Activated T-helper 2 cell treated with anti-CD3 and anti-CD28 coated beads, Interferon-gamma antibody, Interleukin-2, Interleukin-4, amounts not matched to agents 10 μg/mL and 5 μg/mL and 100 μg/mL, durations not matched to agents 14 hours and 24 hours and 36 hours (primary cell): Measurements from ENCODE around the gene PNMA8B. TPM values are rescaled to one million over a fixed set of nuclear protein-coding genes. Genes with fewer than 3 reads are reported as not detected.
"Not testable (repeated sequence)": the region's sequence is repeated elsewhere in the genome, so short reads cannot be mapped to it uniquely, and the experiment has no call there.

Source experiments
- DNase-seq: peaks from one replicate; pipeline ENCODE4 v3.0.0; 2021; ENCODE audit warnings: low spot score
- H3K27ac Mint-ChIP-seq: one replicate; pipeline ENCODE4 v1.8.0; 2021; ENCODE audit warnings: mixed read lengths
- H3K27me3 Mint-ChIP-seq: one replicate; pipeline ENCODE4 v1.8.0; 2021; ENCODE audit warnings: low read depth, mixed read lengths
- H3K36me3 Mint-ChIP-seq: one replicate; pipeline ENCODE4 v1.8.0; 2021; ENCODE audit warnings: low read depth, mixed read lengths
- H3K4me1 Mint-ChIP-seq: one replicate; pipeline ENCODE4 v1.8.0; 2021; ENCODE audit warnings: low read depth, mixed read lengths
- H3K4me3 Mint-ChIP-seq: one replicate; pipeline ENCODE4 v1.8.0; 2021; ENCODE audit warnings: low read depth, mild to moderate bottlenecking, moderate library complexity, mixed read lengths
- H3K9me3 Mint-ChIP-seq: one replicate; pipeline ENCODE4 v1.8.0; 2021; ENCODE audit warnings: mixed read lengths
- intact Hi-C: fragments of 100-400 bp; cut with micrococcal nuclease; formaldehyde crosslinking; loops from one replicate; pipeline ENCODE4 v1.15.1; 2023
- total RNA-seq: library from RNA; stranded (reverse); gene quantifications from 2 replicates; pipeline ENCODE4 v1.2.3, GENCODE V29; 2022

PNMA8B gene
- total RNA-seq, 1 donor from 2014 or later = not detected

DNA sequence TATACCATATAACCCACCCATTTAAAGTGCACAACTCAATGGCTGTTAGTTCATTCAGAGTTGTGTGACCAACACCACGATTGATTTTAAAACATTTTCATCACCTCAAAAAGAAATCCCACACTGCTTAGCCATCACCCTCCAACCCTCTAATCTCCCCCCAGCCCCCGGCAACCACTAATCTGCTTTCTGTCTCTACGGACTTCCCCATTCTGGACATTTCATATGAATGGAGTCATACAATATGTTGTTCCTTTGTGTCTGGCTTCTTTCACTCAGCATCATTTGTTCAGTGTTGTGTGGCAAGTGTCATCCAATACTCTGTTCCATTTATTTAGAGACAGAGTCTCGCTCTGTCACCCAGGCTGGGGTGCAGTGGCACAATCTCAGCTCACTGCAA lies 4.0 kb upstream of the PNMA8B start:
- Mint-ChIP-seq H3K27ac (no peak overlapping the region), H3K27me3 (peaks cover 45% of the 10 kb centered on the region), H3K4me1 (no peaks in the 10 kb centered on the region), H3K4me3 (no peak overlapping the region), H3K36me3 (no peaks in the 10 kb centered on the region), H3K9me3 (no peaks in the 10 kb centered on the region)
- intact Hi-C loops = no loop called here
- DNase-seq = no peak

- no peak overlapping the region for H3K27ac Mint-ChIP-seq
- DNase-seq = no peak
- intact Hi-C loops = no loop called here
- no peak overlapping the region for H3K4me3 Mint-ChIP-seq
- H3K9me3 Mint-ChIP-seq = no peaks in the 10 kb centered on the region
- no peaks in the 10 kb centered on the region for H3K36me3 Mint-ChIP-seq
- peaks cover 2% of the 10 kb centered on the region for H3K4me1 Mint-ChIP-seq
- H3K27me3 Mint-ChIP-seq = peaks cover 52% of the 10 kb centered on the region
Measured at GRCh38 chr19:46497773-46498172, 2.1 kb upstream of the PNMA8B start.

- H3K9me3 Mint-ChIP-seq, H3K4me1 Mint-ChIP-seq, H3K27ac Mint-ChIP-seq, H3K36me3 Mint-ChIP-seq, DNase-seq, intact Hi-C loops, H3K4me3 Mint-ChIP-seq: not testable (repeated sequence)
- H3K27me3 Mint-ChIP-seq = peaks cover 54% of the 10 kb centered on the region
Measured at GRCh38 chr19:46496886-46497285, 1.2 kb upstream of the PNMA8B start.

DNA sequence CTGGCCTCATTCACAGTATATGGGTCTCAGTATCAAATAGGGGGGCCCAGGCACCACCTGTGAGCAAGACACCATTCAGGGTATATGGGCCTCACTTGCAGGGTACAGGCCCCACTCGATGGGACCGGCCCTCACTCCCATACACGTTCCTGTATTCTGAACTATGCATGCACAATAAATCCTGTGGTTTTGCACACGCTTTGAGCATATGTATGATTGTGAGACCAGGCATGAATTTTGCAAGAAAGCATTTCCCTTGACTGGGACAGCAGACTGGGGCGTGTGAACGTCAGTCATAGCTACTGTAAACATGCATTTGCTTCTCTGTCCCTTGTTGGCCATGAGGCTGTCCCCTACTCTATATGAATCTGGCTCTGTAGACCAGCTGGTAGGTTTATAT lies 637 bp upstream of the PNMA8B start:
- Mint-ChIP-seq H3K4me1 (peaks cover 2% of the 10 kb centered on the region), H3K27me3 (peaks cover 60% of the 10 kb centered on the region), H3K27ac (no peak overlapping the region), H3K36me3 (no peaks in the 10 kb centered on the region), H3K4me3 (no peak overlapping the region), H3K9me3 (no peaks in the 10 kb centered on the region)
- no peak for DNase-seq
- intact Hi-C loops = no loop called here

DNA sequence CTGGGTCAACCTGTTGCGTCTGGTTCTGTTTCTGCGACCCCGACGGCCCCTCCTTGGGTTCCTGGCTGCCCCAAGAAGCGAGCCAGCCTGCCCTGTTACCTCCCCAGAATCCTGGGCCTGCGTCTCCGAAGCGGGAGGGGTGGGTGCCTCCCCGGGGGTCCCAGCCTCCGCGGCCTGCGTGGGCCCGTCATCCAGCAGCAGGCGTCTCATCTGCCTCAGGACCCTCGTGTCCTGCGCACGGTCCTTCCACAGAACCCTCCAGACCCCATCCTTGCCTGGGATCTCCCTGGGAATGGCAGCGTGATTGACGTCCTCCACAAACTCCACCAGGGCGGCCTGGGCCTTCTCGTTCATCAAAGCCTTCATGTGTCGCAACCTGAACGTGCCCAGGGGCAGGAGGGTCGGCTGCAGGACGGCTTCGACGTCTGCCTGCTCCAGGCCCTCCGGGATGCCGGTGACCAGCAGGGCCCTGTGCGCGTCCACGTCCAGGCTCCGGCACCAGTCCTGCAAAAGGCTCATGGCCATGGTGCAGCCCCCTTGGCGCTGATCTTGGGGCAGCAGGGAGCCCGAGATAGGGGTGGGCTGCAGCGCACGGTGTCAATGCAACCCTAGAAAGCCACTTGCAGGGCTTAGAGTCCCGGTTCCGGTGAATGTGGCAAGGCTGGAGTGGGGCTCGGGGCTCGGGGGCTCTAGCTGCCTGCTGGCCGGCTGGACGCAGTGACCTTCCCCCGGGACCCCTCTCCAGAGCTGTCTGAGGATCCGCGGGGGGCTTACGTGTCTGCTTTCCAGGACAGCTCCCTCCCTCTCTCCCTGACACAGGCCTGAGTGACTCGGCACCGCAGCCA lies 504 bp downstream of the PNMA8B start:
- Mint-ChIP-seq H3K4me3 (peak overlapping the region; percentile 33), H3K27ac (no peak overlapping the region), H3K27me3 (peaks cover 68% of the 10 kb centered on the region), H3K4me1 (peaks cover 4% of the 10 kb centered on the region), H3K36me3 (no peaks in the 10 kb centered on the region), H3K9me3 (no peaks in the 10 kb centered on the region)
- DNase-seq = no peak
- intact Hi-C loops = loop anchor here (5.0 kb wide), 1 partner anchor 418 kb away; no protein-coding TSS in a partner anchor

GRCh38 chr19:46494146-46494940 lies 1.3 kb downstream of the PNMA8B start:
- H3K27ac Mint-ChIP-seq = no peak overlapping the region
- intact Hi-C loops = loop anchor here (5.0 kb wide), 1 partner anchor 417 kb away; no protein-coding TSS in a partner anchor
- H3K36me3 Mint-ChIP-seq = no peaks in the 10 kb centered on the region
- H3K4me1 Mint-ChIP-seq = peaks cover 4% of the 10 kb centered on the region
- H3K4me3 Mint-ChIP-seq = peak overlapping the region; percentile 49
- DNase-seq = no peak
- peaks cover 68% of the 10 kb centered on the region for H3K27me3 Mint-ChIP-seq
- no peaks in the 10 kb centered on the region for H3K9me3 Mint-ChIP-seq

- Mint-ChIP-seq H3K9me3 (no peaks in the 10 kb centered on the region), H3K4me3 (peak overlapping the region; percentile 49), H3K27me3 (peaks cover 74% of the 10 kb centered on the region), H3K4me1 (peaks cover 4% of the 10 kb centered on the region), H3K27ac (no peak overlapping the region), H3K36me3 (no peaks in the 10 kb centered on the region)
- DNase-seq = no peak
- intact Hi-C loops = loop anchor here (5.0 kb wide), 1 partner anchor 416 kb away; no protein-coding TSS in a partner anchor
Measured at GRCh38 chr19:46493236-46494145, 2.2 kb downstream of the PNMA8B start.

GRCh38 chr19:46492841-46493235 lies 2.8 kb downstream of the PNMA8B start:
- H3K36me3 Mint-ChIP-seq = no peaks in the 10 kb centered on the region
- peaks cover 4% of the 10 kb centered on the region for H3K4me1 Mint-ChIP-seq
- DNase-seq = no peak
- peaks cover 74% of the 10 kb centered on the region for H3K27me3 Mint-ChIP-seq
- H3K27ac Mint-ChIP-seq = no peak overlapping the region
- no peak overlapping the region for H3K4me3 Mint-ChIP-seq
- intact Hi-C loops = loop anchor here (5.0 kb wide), 1 partner anchor 416 kb away; no protein-coding TSS in a partner anchor
- H3K9me3 Mint-ChIP-seq = no peaks in the 10 kb centered on the region

- no peak for DNase-seq
- intact Hi-C loops = loop anchor here (5.0 kb wide), 1 partner anchor 415 kb away; no protein-coding TSS in a partner anchor
- Mint-ChIP-seq H3K27me3 (peaks cover 76% of the 10 kb centered on the region), H3K4me1 (peaks cover 4% of the 10 kb centered on the region), H3K27ac (no peak overlapping the region), H3K4me3 (no peak overlapping the region), H3K9me3 (no peaks in the 10 kb centered on the region), H3K36me3 (no peaks in the 10 kb centered on the region)
Measured at GRCh38 chr19:46491975-46492682, 3.5 kb downstream of the PNMA8B start.

DNA sequence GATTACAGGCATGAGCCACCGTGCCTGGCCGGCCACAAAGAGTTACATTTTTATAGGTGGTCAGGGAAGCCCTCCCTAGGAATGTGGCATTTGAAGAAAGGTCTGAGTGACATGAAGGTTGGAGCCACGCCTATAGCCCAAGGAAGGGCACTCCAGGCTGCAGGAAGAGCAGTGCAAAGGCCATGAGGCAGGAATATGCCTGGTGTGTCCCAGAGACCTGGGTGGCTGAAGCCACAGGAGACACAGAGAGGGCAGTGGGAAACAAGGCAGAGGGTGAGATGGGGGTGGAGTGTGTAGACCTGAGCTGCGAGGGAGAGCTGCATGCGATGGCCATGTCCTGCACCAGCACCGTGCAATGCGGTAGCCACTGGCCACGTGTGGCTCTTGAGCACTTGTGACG lies 4.9 kb downstream of the PNMA8B start:
- intact Hi-C loops = loop anchor here (5.0 kb wide), 1 partner anchor 413 kb away; no protein-coding TSS in a partner anchor
- Mint-ChIP-seq H3K4me3 (no peak overlapping the region), H3K4me1 (peaks cover 4% of the 10 kb centered on the region), H3K27me3 (peaks cover 74% of the 10 kb centered on the region), H3K27ac (no peak overlapping the region), H3K36me3 (no peaks in the 10 kb centered on the region), H3K9me3 (no peaks in the 10 kb centered on the region)
- DNase-seq = no peak

DNA sequence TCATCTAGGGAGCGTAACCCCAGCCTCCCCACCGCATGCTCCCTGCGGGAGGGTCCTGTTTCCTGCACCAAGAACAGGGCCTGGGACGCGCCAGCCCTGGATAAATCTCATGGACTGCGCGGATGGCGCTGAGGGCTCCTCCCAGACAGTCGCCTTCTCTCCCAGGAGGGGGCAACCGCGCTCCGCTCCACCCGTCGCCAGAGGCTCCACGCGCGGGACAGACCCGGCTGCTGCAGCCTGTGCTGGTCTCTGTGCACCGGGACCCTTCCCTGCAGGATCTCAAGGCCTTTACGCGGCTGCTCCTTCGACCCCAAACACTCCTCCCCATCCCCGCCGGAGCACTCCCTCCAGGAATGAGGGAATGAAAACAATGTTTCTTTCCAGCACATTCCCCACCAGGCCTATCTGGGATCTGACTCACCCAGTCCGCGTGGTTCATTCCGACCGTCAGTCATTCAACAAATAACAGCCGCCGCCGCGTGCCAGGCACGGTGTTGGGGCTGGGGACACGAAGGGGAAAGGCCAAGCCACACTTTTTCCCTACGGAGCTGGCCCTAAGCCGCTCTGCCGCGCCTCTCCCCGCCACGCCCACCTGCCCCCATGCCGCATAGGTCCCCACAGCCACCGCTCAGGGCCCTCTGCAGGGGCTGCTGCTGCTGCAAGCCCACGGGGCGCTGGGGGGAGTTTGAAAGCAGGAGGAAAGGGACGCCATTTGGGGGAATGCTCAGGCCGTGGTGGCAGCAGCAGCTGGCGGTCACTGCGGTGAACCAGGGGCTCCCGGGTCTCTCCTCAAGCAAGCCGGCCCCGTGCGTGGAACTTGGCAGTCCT lies 6.0 kb downstream of the PNMA8B start:
- H3K4me1 Mint-ChIP-seq = peaks cover 4% of the 10 kb centered on the region
- H3K9me3 Mint-ChIP-seq = no peaks in the 10 kb centered on the region
- H3K27me3 Mint-ChIP-seq = peaks cover 73% of the 10 kb centered on the region
- no peak overlapping the region for H3K4me3 Mint-ChIP-seq
- H3K36me3 Mint-ChIP-seq = no peaks in the 10 kb centered on the region
- intact Hi-C loops = loop anchor here (5.0 kb wide), 1 partner anchor 412 kb away; no protein-coding TSS in a partner anchor
- no peak overlapping the region for H3K27ac Mint-ChIP-seq
- no peak for DNase-seq
